Mesendoderm (in vitro differentiated cells): ENCODE measurements around the gene ATN1.
A peak's percentile ranks its signal among the peaks of the same experiment; 100 is the strongest.

Source experiments
- DNase-seq: peaks from one replicate; pipeline ENCODE4 v3.0.0; 2013
- H2AK5ac ChIP-seq: 2 replicates; pipeline ENCODE4 v1.6.1; 2013; ENCODE audit warnings: low read length, inconsistent platforms
- H2BK120ac ChIP-seq: 2 replicates; pipeline ENCODE4 v1.6.1; 2013; ENCODE audit warnings: low read depth, mild to moderate bottlenecking, low read length, moderate library complexity, mixed read lengths
- H2BK15ac ChIP-seq: replicated peaks from 2 replicates; pipeline ENCODE4 v1.6.1; 2013; ENCODE audit warnings: low read depth, mild to moderate bottlenecking, moderate library complexity
- H2BK5ac ChIP-seq: 2 replicates; pipeline ENCODE4 v1.6.1; 2013; ENCODE audit warnings: low read length, inconsistent platforms
- H3K18ac ChIP-seq: 2 replicates; pipeline ENCODE4 v1.6.1; 2013; ENCODE audit warnings: mild to moderate bottlenecking, low read length, mixed read lengths
- H3K23ac ChIP-seq: one replicate; pipeline ENCODE4 v1.6.1; 2013; ENCODE audit warnings: low read length
- H3K27ac ChIP-seq: 2 replicates; pipeline ENCODE4 v1.5.1; 2013; ENCODE audit warnings: low read depth, mild to moderate bottlenecking, inconsistent platforms, low read length, moderate library complexity
- H3K27me3 ChIP-seq: 2 replicates; pipeline ENCODE4 v1.6.1; 2013; ENCODE audit warnings: low read length, control low read depth, mild to moderate bottlenecking, inconsistent platforms; ENCODE audit not compliant: insufficient read depth, poor library complexity
- H3K36me3 ChIP-seq: 2 replicates; pipeline ENCODE4 v1.6.1; 2013; ENCODE audit warnings: low read length, inconsistent platforms; ENCODE audit not compliant: control insufficient read depth, insufficient read depth
- H3K4ac ChIP-seq: one replicate; pipeline ENCODE4 v1.6.1; 2013; ENCODE audit warnings: low read depth, mild to moderate bottlenecking, low read length, moderate library complexity
- H3K4me1 ChIP-seq: 2 replicates; pipeline ENCODE4 v1.6.1; 2013; ENCODE audit warnings: low read depth, low read length, inconsistent platforms; ENCODE audit not compliant: control insufficient read depth
- H3K4me2 ChIP-seq: 2 replicates; pipeline ENCODE4 v1.6.1; 2013; ENCODE audit warnings: low read length
- H3K4me3 ChIP-seq: 2 replicates; pipeline ENCODE4 v1.5.1; 2013; ENCODE audit warnings: mild to moderate bottlenecking, low read length
- H3K56ac ChIP-seq: one replicate; pipeline ENCODE4 v1.6.1; 2013; ENCODE audit warnings: low read length
- H3K79me1 ChIP-seq: 2 replicates; pipeline ENCODE4 v1.6.1; 2013; ENCODE audit warnings: low read length, inconsistent platforms
- H3K79me2 ChIP-seq: 2 replicates; pipeline ENCODE4 v1.6.1; 2013; ENCODE audit warnings: mild to moderate bottlenecking, low read length; ENCODE audit not compliant: control insufficient read depth, insufficient read depth
- H3K9ac ChIP-seq: 2 replicates; pipeline ENCODE4 v1.6.1; 2013; ENCODE audit warnings: low read length, inconsistent platforms
- H4K5ac ChIP-seq: one replicate; pipeline ENCODE4 v1.6.1; 2013; ENCODE audit warnings: low read length
- H4K8ac ChIP-seq: one replicate; pipeline ENCODE4 v1.6.1; 2013; ENCODE audit warnings: low read depth, mild to moderate bottlenecking, control low read depth, low read length, moderate library complexity
- WGBS: extraction: QIAGEN DNeasy Blood & Tissue Kit; methylation state at CpG from one replicate; pipeline ENCODE4 v1.1.7; 2013; ENCODE audit warnings: low lambda C conversion rate, missing lambda C conversion rate; ENCODE audit not compliant: insufficient coverage; ENCODE audit errors: extremely low coverage; 5-methylcytosine and 5-hydroxymethylcytosine counted together

ATN1 gene

GRCh38 chr12:6963016-6963731, 35.4 kb downstream of the ATN1 start:
- Histone ChIP-seq H3K4me2 (peak overlapping the region; percentile 56), H2BK15ac (no peak overlapping the region), H3K27ac (peak overlapping the region; percentile 93), H3K56ac (peak overlapping the region; percentile 97), H3K18ac (peak overlapping the region; percentile 52), H3K4me1 (peaks cover 10% of the 10 kb centered on the region), H2BK120ac (no peak overlapping the region), H4K5ac (no peak overlapping the region), H3K79me2 (peaks cover 19% of the 10 kb centered on the region), H3K4ac (peak overlapping the region; percentile 76), H3K79me1 (peaks cover 8% of the 10 kb centered on the region), H2AK5ac (no peak overlapping the region), H3K9ac (peak overlapping the region; percentile 97), H3K4me3 (peak overlapping the region; percentile 84), H3K23ac (peak overlapping the region; percentile 99), H3K27me3 (no peaks in the 10 kb centered on the region), H3K36me3 (peaks cover 11% of the 10 kb centered on the region), H4K8ac (no peak overlapping the region), H2BK5ac (peak overlapping the region; percentile 83)
- peak; percentile 86 for DNase-seq
- no CpG with 5 or more reads among the region's 32 CpGs for WGBS

GRCh38 chr12:6963791-6964413, 36.1 kb downstream of the ATN1 start:
- Histone ChIP-seq H3K4me2 (peak overlapping the region; percentile 57), H3K4me3 (peak overlapping the region; percentile 84), H4K5ac (peak overlapping the region; percentile 1), H3K56ac (peak overlapping the region; percentile 97), H3K4me1 (peaks cover 10% of the 10 kb centered on the region), H2BK120ac (no peak overlapping the region), H3K36me3 (peaks cover 16% of the 10 kb centered on the region), H3K9ac (peak overlapping the region; percentile 97), H2BK15ac (no peak overlapping the region), H3K23ac (no peak overlapping the region), H2BK5ac (no peak overlapping the region), H3K18ac (peak overlapping the region; percentile 8), H4K8ac (no peak overlapping the region), H2AK5ac (peak overlapping the region; percentile 91), H3K79me1 (peaks cover 14% of the 10 kb centered on the region), H3K79me2 (peaks cover 26% of the 10 kb centered on the region), H3K27me3 (no peaks in the 10 kb centered on the region), H3K27ac (peak overlapping the region; percentile 39), H3K4ac (peak overlapping the region; percentile 76)
- no peak for DNase-seq
- no CpG with 5 or more reads among the region's 17 CpGs for WGBS

- Histone ChIP-seq H3K4me2 (peak overlapping the region; percentile 57), H3K56ac (peak overlapping the region; percentile 97), H2BK15ac (no peak overlapping the region), H3K79me1 (peaks cover 18% of the 10 kb centered on the region), H3K4me1 (peaks cover 12% of the 10 kb centered on the region), H3K23ac (no peak overlapping the region), H3K4me3 (no peak overlapping the region), H4K8ac (no peak overlapping the region), H3K4ac (no peak overlapping the region), H3K79me2 (peaks cover 32% of the 10 kb centered on the region), H2BK120ac (no peak overlapping the region), H2BK5ac (no peak overlapping the region), H3K18ac (no peak overlapping the region), H3K36me3 (peaks cover 16% of the 10 kb centered on the region), H2AK5ac (peak overlapping the region; percentile 69), H3K9ac (peak overlapping the region; percentile 97), H3K27ac (peak overlapping the region; percentile 45), H3K27me3 (no peaks in the 10 kb centered on the region), H4K5ac (peak overlapping the region; percentile 1)
- DNase-seq: no peak
- no CpG with 5 or more reads among the region's 8 CpGs for WGBS
Observed at GRCh38 chr12:6964605-6965025, 36.9 kb downstream of the ATN1 start.

GRCh38 chr12:6965026-6965661, 37.4 kb downstream of the ATN1 start:
- H4K8ac ChIP-seq: no peak overlapping the region
- peaks cover 18% of the 10 kb centered on the region for H3K79me1 ChIP-seq
- peak overlapping the region; percentile 40 for H2AK5ac ChIP-seq
- H3K27ac ChIP-seq: peak overlapping the region; percentile 45
- H3K23ac ChIP-seq: no peak overlapping the region
- H2BK120ac ChIP-seq: no peak overlapping the region
- peak overlapping the region; percentile 97 for H3K56ac ChIP-seq
- H3K4me2 ChIP-seq: peak overlapping the region; percentile 57
- no peak overlapping the region for H3K4me3 ChIP-seq
- H3K27me3 ChIP-seq: no peaks in the 10 kb centered on the region
- H3K18ac ChIP-seq: no peak overlapping the region
- H3K36me3 ChIP-seq: peaks cover 16% of the 10 kb centered on the region
- H3K79me2 ChIP-seq: peaks cover 37% of the 10 kb centered on the region
- H3K4me1 ChIP-seq: peaks cover 12% of the 10 kb centered on the region
- peak overlapping the region; percentile 97 for H3K9ac ChIP-seq
- no peak overlapping the region for H2BK5ac ChIP-seq
- peak; percentile 94 for DNase-seq
- peak overlapping the region; percentile 73 for H4K5ac ChIP-seq
- H2BK15ac ChIP-seq: no peak overlapping the region
- WGBS: no CpG with 5 or more reads among the region's 12 CpGs
- no peak overlapping the region for H3K4ac ChIP-seq

- H3K79me2 ChIP-seq: peaks cover 38% of the 10 kb centered on the region
- H3K36me3 ChIP-seq: peaks cover 16% of the 10 kb centered on the region
- no peak overlapping the region for H2BK15ac ChIP-seq
- peaks cover 12% of the 10 kb centered on the region for H3K4me1 ChIP-seq
- no peaks in the 10 kb centered on the region for H3K27me3 ChIP-seq
- peak overlapping the region; percentile 50 for H3K9ac ChIP-seq
- H3K4ac ChIP-seq: no peak overlapping the region
- no peak overlapping the region for H3K27ac ChIP-seq
- H3K18ac ChIP-seq: no peak overlapping the region
- no peak overlapping the region for H2BK120ac ChIP-seq
- WGBS: no CpG with 5 or more reads among the region's 4 CpGs
- no peak for DNase-seq
- H2AK5ac ChIP-seq: no peak overlapping the region
- no peak overlapping the region for H4K8ac ChIP-seq
- H3K23ac ChIP-seq: no peak overlapping the region
- no peak overlapping the region for H3K4me2 ChIP-seq
- no peak overlapping the region for H3K4me3 ChIP-seq
- H4K5ac ChIP-seq: no peak overlapping the region
- H2BK5ac ChIP-seq: no peak overlapping the region
- H3K56ac ChIP-seq: no peak overlapping the region
- peaks cover 18% of the 10 kb centered on the region for H3K79me1 ChIP-seq
Observed at GRCh38 chr12:6965714-6966113, 38.0 kb downstream of the ATN1 start.
